ENCODE data around the gene MARCHF3. TPM values are rescaled to one million over a fixed set of nuclear protein-coding genes. Genes with fewer than 3 reads are reported as not detected.

MARCHF3 gene
- total and polyA plus RNA-seq, 2 of the 13 experiments (the other 11 are each of a cell fraction or from before 2014, with no cell fraction given): 4.8 to 11.9 TPM

DNA sequence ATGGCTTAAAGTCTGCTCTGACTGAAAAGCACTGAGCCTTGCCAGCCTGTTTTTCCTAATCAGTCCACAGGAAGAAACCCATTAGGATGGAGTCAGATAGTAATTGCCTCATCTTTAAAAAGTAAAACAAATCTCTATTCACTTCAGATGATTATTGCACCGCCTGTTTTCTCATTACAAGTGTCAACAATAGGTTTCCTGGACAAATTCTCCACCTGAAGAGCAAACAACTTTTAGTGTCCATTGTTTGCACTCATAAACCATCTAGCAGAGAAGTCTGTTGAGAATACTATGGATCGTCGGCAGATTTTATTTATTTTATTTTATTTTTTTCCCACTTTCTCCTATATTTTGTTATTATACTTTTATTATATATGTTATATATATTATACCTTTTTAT lies 22.7 kb upstream of the MARCHF3 start:
- intact Hi-C loops (cut with micrococcal nuclease; ENCODE audit: unreplicated experiment) (no loop called here), in situ Hi-C loops (cut with HindIII; ENCODE audit: extremely low pct_ligation_motif_present, low pct_unique_long_range_greater_than_20kb) (no loop called here)
- DNase-seq (ENCODE audit: low spot score) (no peak), ATAC-seq (no peak), FAIRE-seq (no peak)
- H3K9me3 ChIP-seq (ENCODE audit: low read length): no peaks in the 10 kb centered on the region
- peaks cover 0 to 8% of the 10 kb centered on the region in 2 experiments; a peak in 2 of 5 replicates for H3K36me3 ChIP-seq (replicated peaks in 1 of 2; ENCODE audit: control insufficient read depth in 1 of 2, insufficient read depth in 2 of 2, low read length in 2 of 2)
- H3K9ac ChIP-seq (ENCODE audit: insufficient read depth, low read depth, low read length): no peak overlapping the region
- no peak overlapping the region for H3K4me3 ChIP-seq (replicated peaks in 1 of 3; ENCODE audit: insufficient read depth in 1 of 3, low read depth in 2 of 3, low read length in 3 of 3)
- TF ChIP-seq, protein P1, sequence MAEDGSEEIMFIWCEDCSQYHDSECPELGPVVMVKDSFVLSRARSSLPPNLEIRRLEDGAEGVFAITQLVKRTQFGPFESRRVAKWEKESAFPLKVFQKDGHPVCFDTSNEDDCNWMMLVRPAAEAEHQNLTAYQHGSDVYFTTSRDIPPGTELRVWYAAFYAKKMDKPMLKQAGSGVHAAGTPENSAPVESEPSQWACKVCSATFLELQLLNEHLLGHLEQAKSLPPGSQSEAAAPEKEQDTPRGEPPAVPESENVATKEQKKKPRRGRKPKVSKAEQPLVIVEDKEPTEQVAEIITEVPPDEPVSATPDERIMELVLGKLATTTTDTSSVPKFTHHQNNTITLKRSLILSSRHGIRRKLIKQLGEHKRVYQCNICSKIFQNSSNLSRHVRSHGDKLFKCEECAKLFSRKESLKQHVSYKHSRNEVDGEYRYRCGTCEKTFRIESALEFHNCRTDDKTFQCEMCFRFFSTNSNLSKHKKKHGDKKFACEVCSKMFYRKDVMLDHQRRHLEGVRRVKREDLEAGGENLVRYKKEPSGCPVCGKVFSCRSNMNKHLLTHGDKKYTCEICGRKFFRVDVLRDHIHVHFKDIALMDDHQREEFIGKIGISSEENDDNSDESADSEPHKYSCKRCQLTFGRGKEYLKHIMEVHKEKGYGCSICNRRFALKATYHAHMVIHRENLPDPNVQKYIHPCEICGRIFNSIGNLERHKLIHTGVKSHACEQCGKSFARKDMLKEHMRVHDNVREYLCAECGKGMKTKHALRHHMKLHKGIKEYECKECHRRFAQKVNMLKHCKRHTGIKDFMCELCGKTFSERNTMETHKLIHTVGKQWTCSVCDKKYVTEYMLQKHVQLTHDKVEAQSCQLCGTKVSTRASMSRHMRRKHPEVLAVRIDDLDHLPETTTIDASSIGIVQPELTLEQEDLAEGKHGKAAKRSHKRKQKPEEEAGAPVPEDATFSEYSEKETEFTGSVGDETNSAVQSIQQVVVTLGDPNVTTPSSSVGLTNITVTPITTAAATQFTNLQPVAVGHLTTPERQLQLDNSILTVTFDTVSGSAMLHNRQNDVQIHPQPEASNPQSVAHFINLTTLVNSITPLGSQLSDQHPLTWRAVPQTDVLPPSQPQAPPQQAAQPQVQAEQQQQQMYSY (CRISPR knock-in tag; IDR thresholded peaks at IDR 0.05): no peak
- TF ChIP-seq RFXANK (CRISPR knock-in tag; IDR thresholded peaks at IDR 0.05) (no peak), ZNF773 (CRISPR knock-in tag; IDR thresholded peaks at IDR 0.05; ENCODE audit: borderline replicate concordance) (no peak), ZNF335 (CRISPR knock-in tag; IDR thresholded peaks at IDR 0.05) (no peak), MZF1 (CRISPR knock-in tag; IDR thresholded peaks at IDR 0.05; ENCODE audit: borderline replicate concordance) (no peak)
- TF ChIP-seq, protein P2, sequence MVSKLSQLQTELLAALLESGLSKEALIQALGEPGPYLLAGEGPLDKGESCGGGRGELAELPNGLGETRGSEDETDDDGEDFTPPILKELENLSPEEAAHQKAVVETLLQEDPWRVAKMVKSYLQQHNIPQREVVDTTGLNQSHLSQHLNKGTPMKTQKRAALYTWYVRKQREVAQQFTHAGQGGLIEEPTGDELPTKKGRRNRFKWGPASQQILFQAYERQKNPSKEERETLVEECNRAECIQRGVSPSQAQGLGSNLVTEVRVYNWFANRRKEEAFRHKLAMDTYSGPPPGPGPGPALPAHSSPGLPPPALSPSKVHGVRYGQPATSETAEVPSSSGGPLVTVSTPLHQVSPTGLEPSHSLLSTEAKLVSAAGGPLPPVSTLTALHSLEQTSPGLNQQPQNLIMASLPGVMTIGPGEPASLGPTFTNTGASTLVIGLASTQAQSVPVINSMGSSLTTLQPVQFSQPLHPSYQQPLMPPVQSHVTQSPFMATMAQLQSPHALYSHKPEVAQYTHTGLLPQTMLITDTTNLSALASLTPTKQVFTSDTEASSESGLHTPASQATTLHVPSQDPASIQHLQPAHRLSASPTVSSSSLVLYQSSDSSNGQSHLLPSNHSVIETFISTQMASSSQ (IDR thresholded peaks at IDR 0.05; ENCODE audit: low read depth): no peak
- TF ChIP-seq, protein P2 (CRISPR knock-in tag; IDR thresholded peaks at IDR 0.05; ENCODE audit: borderline replicate concordance): no peak
- H2AFZ ChIP-seq (ENCODE audit: low read length): no peak overlapping the region
- no peaks in the 10 kb centered on the region for H4K20me1 ChIP-seq (ENCODE audit: insufficient read depth, low read length)
- no peak overlapping the region for H3K27ac ChIP-seq (ENCODE audit: extremely low read length, insufficient read depth, low read length)
- no TSS peak for BruUV-seq (replicated peaks)
- no peaks in the 10 kb centered on the region for H3K79me2 ChIP-seq (ENCODE audit: insufficient read depth, low read length)
- H3K4me2 ChIP-seq (ENCODE audit: low read depth, low read length): no peak overlapping the region
- ChIA-PET CTCF (ENCODE audit: low intra/inter-chr PET ratio, low total read pairs) (no interaction called here), POLR2A (no interaction called here)
- H3K27me3 ChIP-seq (ENCODE audit: control insufficient read depth in 1 of 2, insufficient read depth in 2 of 2, low read length in 2 of 2): no peaks in the 10 kb centered on the region
- no peaks in the 10 kb centered on the region for H3K4me1 ChIP-seq (ENCODE audit: insufficient read depth, low read length)
- WGBS (ENCODE audit: low lambda C conversion rate): 94% methylated on average over 3 of the region's 3 CpGs
